ENCODE measurements around the gene MTG1. TPM values are rescaled to one million over a fixed set of nuclear protein-coding genes. Genes with fewer than 3 reads are reported as not detected.
"Not testable (repeated sequence)": the region's sequence is repeated elsewhere in the genome, so short reads cannot be mapped to it uniquely, and the experiment has no call there.

MTG1 gene
- polyA plus RNA-seq, 6 donors from 2014 or later: 41.1 to 82.6 (median 47.3) TPM

DNA sequence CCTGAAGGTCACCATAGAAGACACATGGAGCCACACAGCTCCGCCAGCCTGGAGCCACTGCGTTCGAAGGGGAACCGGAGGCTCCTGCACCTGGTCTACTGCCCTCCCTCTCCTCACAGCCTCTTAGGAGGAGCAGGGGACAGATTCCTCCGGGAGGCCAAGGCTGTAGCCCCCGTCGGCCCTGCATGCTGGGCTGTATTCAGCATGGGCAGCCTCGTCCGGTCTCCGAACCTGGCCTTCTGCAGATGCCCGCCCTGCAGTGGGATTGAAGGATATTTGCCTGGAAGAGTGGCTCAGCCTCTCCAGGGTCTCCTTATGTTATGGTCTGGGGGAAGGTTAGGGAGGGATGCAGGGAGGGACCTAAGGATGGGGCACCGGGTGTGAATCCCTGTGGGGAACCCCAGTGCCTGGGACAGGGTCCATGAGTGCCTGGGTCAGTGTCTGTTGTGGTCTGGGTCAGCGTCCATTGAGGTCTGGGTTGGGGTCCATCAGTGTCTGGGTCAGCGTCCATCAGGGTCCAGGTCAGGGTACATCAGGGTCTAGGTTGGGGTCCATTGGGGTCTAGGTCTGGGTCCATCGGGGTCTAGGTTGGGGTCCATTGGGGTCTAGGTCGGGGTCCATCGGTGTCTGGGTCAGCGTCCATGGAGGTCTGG, 46.8 kb downstream of the MTG1 start:
- no peak overlapping the region for H3K27ac Mint-ChIP-seq
- DNase-seq: no peak
- no peak overlapping the region for H3K4me3 Mint-ChIP-seq
- H3K9me3 Mint-ChIP-seq: peaks cover 0 to 15% (median 6%) of the 10 kb centered on the region in 7 donors
- H3K4me1 Mint-ChIP-seq: peaks cover 9 to 28% (median 17%) of the 10 kb centered on the region in 3 donors
- H3K36me3 Mint-ChIP-seq: peaks cover 0 to 18% of the 10 kb centered on the region in 2 donors
- no peak for ATAC-seq (ENCODE audit: low read depth in 2 of 2)
- peaks cover 10 to 22% (median 14%) of the 10 kb centered on the region in 3 donors for H3K27me3 Mint-ChIP-seq

DNA sequence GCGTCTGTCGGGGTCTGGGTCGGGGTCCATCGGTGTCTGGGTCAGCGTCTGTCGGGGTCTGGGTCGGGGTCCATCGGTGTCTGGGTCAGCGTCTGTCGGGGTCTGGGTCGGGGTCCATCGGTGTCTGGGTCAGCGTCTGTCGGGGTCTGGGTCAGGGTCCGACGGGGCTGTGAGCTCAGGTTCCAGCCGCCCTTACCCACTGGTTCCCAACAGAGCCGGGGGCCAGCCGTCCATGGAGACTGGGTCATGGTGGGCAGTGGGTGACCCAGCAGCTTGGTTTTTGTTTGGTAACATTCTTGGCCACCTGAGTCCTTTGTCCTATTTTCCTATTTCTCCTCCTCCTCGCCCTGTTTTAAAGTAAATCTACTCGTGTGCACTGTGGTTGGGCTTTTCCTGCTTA, 47.4 kb downstream of the MTG1 start:
- Mint-ChIP-seq H3K9me3 (peaks cover 0 to 15% (median 5%) of the 10 kb centered on the region in 7 donors), H3K4me3 (peak overlapping the region in 1 of 8 donors; percentile 15), H3K4me1 (peaks cover 9 to 28% (median 17%) of the 10 kb centered on the region in 3 donors), H3K27me3 (peaks cover 10 to 22% (median 14%) of the 10 kb centered on the region in 3 donors), H3K36me3 (peaks cover 0 to 19% of the 10 kb centered on the region in 2 donors)
- not testable (repeated sequence) for DNase-seq; H3K27ac Mint-ChIP-seq; ATAC-seq (ENCODE audit: low read depth in 2 of 2)

DNA sequence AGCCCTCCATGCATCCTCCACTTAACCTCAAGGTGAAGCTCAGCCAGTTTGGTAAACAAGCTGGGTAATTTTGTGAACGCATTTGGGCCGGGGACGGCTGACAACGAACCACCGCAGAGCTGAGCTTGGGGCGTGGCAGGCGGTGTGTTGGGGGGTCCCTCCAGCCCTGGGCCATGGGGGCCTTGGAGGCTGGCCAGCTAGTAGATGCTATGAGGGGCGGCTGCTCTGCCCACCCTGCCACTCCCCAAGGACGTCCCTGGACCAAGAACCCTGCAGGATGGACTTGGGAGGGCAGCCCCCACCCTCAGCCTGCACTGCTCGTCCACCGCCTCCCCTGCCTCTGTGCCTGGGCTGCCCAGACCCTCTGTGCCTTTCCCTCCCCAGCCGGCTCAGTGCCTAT, 47.8 kb downstream of the MTG1 start:
- Mint-ChIP-seq H3K27me3 (peaks cover 8 to 25% (median 13%) of the 10 kb centered on the region in 3 donors), H3K4me1 (peaks cover 9 to 28% (median 20%) of the 10 kb centered on the region in 3 donors), H3K36me3 (peaks cover 3 to 23% of the 10 kb centered on the region in 2 donors), H3K9me3 (peaks cover 3 to 15% (median 7%) of the 10 kb centered on the region in 7 donors), H3K27ac (no peak overlapping the region), H3K4me3 (peak overlapping the region in 1 of 8 donors; percentile 15)
- ATAC-seq (ENCODE audit: low read depth in 2 of 2) (no peak), DNase-seq (no peak)

DNA sequence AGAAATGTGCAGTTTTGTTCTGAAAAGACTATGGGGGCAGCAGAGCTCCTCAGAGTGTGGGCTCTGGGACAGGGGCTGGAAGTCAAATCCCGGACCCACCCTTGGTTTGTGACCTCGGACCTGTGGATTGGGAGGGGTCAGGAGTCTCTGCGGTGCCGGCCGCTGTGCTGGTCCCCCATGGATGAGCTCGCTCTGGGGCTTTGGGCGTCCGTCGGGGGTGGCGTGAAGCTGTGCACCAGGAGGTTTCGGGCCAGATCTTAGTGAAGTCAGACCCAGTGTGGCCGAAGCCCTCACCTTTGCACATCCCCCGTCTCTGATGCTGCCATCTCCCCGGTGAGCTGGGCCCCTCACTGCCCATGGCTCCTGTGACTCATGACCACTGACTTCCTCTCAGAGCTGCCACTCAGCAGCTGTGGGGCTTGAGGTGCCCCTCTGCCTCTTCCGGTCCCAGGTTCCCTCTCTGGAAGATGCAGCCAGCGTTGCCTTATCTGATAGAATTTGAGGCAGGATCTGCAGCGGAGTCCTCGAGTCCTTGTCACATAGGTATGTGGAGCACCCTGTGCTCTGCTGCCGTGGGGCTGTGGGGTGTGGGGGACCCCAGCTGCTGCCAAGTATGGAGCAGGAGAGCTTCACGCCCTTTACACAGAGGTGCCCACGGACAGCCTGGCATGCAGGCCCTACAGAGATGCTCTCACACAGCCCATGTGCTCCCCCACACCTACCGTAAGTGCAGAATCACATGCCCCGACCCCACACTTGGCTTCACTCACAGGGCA, 48.4 kb downstream of the MTG1 start:
- H3K9me3 Mint-ChIP-seq: peaks cover 9 to 18% (median 10%) of the 10 kb centered on the region in 7 donors
- no peak for ATAC-seq (ENCODE audit: low read depth in 2 of 2)

DNA sequence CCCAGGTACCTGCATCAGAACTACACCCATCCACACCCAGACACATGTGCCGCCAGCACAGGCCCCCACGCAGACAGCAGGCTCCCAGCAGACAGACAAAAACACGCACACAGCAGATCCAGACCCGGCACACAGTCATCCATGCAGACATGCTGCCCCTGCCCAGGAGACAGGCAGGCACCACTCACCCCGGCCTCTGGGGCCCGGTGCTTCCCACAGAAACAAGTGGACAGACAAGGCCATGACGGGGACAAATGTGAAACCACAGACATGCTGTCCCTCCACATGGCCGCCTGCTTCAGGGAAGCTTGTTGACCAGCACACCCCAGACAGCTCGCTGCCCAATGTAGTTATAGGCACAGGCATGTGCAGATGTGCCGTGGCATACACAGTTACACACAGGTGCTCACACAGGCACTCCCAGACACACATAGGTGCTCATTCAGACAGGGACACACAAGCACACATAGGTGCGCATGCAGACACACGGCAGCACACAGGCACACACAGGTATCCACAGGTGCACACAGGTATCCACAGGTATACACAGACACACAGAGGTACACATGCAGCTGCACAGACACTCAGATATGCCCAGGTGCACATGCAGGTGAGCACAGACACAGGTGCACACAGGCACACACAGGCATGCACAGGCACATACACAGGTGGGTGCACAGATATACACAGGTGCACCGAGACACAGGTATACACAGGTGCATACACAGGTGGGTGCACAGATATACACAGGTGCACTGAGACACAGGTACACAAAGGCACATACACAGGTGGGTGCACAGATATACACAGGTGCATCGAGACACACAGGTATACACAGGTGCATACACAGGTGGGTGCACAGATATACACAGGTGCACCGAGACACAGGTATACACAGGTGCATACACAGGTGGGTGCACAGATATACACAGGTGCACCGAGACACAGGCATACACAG, 49.3 kb downstream of the MTG1 start:
- DNase-seq: no peak
- peaks cover 14 to 26% (median 18%) of the 10 kb centered on the region in 7 donors for H3K9me3 Mint-ChIP-seq
- ATAC-seq (ENCODE audit: low read depth in 2 of 2): no peak
- H3K4me3 Mint-ChIP-seq: peak overlapping the region in 1 of 8 donors; percentile 32
- H3K27ac Mint-ChIP-seq: peak overlapping the region in 2 of 6 donors; percentile 44 to 77
- peaks cover 9 to 26% (median 14%) of the 10 kb centered on the region in 3 donors for H3K27me3 Mint-ChIP-seq
- H3K36me3 Mint-ChIP-seq: peaks cover 14 to 38% of the 10 kb centered on the region in 2 donors
- H3K4me1 Mint-ChIP-seq: peaks cover 5 to 23% (median 22%) of the 10 kb centered on the region in 3 donors

More for the DNA sequence above, 48.4 kb downstream of the MTG1 start:
- DNase-seq: no peak
- H3K36me3 Mint-ChIP-seq: peaks cover 6 to 29% of the 10 kb centered on the region in 2 donors
- H3K4me1 Mint-ChIP-seq: peaks cover 9 to 28% (median 22%) of the 10 kb centered on the region in 3 donors
- H3K27ac Mint-ChIP-seq: peak overlapping the region in 4 of 6 donors; percentile 37 to 79 (median 60)
- no peak overlapping the region for H3K4me3 Mint-ChIP-seq
- H3K27me3 Mint-ChIP-seq: peaks cover 9 to 26% (median 14%) of the 10 kb centered on the region in 3 donors

DNA sequence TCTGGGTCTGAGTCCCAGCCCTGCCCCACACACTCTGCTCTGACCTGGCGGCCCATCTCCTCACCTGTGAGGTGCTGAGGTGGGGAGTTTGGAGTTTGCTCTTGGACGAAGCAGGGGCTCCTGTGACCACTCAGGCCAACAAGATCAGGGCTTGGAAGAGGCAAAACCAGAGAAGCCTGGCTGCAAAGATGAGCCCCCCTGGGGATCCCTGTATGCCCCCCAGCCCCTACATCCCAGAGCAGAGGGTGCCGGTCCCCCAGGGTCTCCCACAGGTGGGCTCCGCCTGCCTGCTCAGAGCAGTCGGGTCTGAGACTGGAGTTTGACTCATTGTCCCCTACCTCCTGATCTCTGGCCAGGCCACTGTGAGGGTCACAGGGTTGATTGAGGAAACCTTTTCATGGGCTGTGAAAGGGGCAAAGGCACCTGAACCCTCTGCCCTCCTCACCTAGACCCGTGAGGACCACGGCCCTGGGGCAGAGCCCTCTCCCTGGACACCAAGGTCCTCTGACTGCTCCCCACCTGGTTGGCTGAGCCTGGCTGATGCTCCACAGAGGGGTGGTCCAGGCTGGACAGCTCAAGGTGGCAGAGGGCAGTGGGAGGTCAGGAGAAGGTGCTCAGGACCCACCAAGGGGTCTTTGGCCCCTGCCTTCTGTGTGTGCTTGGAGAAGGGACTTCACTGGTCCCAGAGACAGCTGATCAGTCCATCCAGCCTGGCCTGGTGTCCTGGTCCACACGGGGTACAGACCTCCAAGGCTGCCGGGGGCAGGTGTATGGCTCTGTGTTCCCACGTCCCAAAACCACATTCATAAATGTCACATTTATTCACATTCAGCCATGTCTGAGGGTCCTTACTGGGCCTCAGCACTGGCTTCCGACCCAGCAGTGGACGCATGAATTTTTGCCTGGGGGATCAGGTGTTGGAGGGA, 50.6 kb downstream of the MTG1 start:
- ATAC-seq (ENCODE audit: low read depth in 2 of 2): no peak
- DNase-seq: no peak
- peaks cover 13 to 37% (median 31%) of the 10 kb centered on the region in 7 donors for H3K9me3 Mint-ChIP-seq
- peaks cover 19 to 46% of the 10 kb centered on the region in 2 donors for H3K36me3 Mint-ChIP-seq
- H3K4me3 Mint-ChIP-seq: peak overlapping the region in 1 of 8 donors; percentile 77
- no peak overlapping the region for H3K27ac Mint-ChIP-seq
- H3K4me1 Mint-ChIP-seq: peaks cover 3 to 17% (median 12%) of the 10 kb centered on the region in 3 donors
- H3K27me3 Mint-ChIP-seq: peaks cover 5 to 19% (median 14%) of the 10 kb centered on the region in 3 donors

DNA sequence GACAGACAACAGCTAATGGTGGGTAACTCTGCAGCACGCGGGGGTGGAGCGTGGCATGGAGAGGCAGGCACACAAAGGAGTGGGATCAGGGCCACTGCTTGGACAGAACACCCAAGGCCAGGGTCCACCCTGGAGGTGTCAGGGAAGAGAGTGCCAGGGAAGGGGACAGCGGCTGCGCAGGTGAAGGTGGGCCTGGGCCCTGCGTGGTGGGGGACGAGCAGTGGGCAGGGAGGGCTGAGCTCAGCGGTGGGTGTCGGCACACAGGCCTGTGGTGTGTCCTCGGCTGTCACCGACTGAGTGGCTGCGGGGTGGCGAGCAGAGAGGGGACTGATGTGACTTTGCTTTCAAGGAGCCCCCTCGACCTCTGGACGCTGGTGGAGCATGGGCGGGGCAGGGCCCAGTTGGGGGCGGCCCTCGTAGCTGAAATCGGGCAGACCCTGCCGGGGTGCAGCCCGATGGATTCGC, 51.3 kb downstream of the MTG1 start:
- Mint-ChIP-seq H3K4me1 (peaks cover 3 to 17% (median 12%) of the 10 kb centered on the region in 3 donors), H3K27ac (no peak overlapping the region), H3K27me3 (peaks cover 5 to 17% (median 14%) of the 10 kb centered on the region in 3 donors), H3K4me3 (peak overlapping the region in 2 of 8 donors; percentile 40 to 77), H3K9me3 (peaks cover 13 to 40% (median 32%) of the 10 kb centered on the region in 7 donors), H3K36me3 (peaks cover 19 to 44% of the 10 kb centered on the region in 2 donors)
- DNase-seq: no peak
- ATAC-seq (ENCODE audit: low read depth in 2 of 2): no peak

DNA sequence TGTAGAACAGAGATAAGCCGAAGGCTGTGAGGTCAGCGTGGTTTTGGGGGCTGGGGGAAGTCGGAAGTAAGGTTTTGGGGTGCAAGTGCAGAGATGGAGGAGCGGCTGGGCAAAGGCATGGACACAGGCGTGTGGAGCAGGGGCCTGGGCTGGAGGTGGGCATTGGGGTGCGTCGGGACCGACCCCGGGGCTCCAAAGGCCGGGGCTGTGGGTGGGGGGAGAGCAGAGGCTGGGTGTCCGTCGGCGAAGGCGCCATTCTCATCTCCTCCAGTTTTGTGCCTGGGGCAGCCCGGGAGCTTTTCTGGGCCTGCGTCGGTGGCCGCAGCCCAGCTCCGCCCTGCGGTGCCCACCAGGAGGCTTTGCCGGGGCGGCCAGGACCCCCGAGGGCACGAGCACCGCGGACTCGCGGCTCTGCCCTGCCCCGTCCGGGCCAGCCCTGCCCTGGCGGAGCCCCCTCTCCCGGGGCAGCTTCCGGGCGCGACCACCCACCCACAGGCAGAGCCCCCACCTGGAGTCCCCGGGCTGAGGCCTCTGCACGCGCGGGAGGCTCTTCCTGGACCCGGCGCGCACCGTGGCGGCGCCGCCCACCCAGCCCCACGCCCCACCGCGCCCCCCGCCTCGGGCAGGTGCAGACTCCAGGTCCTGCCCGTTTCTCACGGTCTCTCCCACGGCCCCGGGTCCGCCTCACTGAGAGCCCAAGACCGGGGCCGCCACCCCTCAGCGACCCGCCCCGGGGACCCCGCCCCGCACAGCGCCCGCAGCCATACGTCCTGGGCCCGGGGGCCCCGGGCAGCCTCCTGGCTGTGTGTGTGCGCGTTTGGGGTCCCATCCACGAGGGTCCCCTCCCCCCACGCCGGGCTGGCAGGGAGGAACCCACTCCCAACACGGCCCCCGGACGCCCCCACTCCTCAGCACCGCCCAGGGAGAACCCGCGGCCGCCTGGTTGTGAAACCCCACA, 52.1 kb downstream of the MTG1 start:
- Mint-ChIP-seq H3K4me1 (peaks cover 3 to 17% (median 12%) of the 10 kb centered on the region in 3 donors), H3K9me3 (peaks cover 13 to 41% (median 32%) of the 10 kb centered on the region in 7 donors), H3K27ac (peak overlapping the region in 1 of 6 donors; percentile 92), H3K36me3 (peaks cover 19 to 44% of the 10 kb centered on the region in 2 donors), H3K27me3 (peaks cover 6 to 17% (median 14%) of the 10 kb centered on the region in 3 donors), H3K4me3 (peak overlapping the region in 2 of 8 donors; percentile 16 to 40)
- DNase-seq: no peak
- ATAC-seq (ENCODE audit: low read depth in 2 of 2): no peak

DNA sequence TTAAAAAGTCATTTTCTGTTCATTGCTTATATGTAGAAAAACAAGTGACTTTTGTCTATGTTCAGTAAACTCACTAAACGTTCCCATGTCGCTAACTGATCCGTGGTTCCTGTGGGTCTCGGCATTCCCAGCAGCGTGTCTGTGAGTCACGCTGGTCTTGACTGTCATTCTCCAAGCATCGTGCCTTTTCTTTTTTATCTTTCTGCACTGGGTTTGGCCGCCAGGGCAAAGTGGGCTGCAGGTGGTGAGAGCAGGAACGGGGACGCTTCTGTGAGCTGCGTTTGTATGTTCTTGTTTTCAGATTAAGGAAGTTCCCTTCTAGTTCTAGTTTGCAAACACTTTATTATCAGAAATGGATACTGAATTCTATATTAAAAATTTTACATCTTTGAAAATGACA, 53.0 kb downstream of the MTG1 start:
- peaks cover 3 to 17% (median 12%) of the 10 kb centered on the region in 3 donors for H3K4me1 Mint-ChIP-seq
- peaks cover 19 to 44% of the 10 kb centered on the region in 2 donors for H3K36me3 Mint-ChIP-seq
- H3K27ac Mint-ChIP-seq: no peak overlapping the region
- peaks cover 13 to 41% (median 32%) of the 10 kb centered on the region in 7 donors for H3K9me3 Mint-ChIP-seq
- no peak for ATAC-seq (ENCODE audit: low read depth in 2 of 2)
- H3K27me3 Mint-ChIP-seq: peaks cover 11 to 17% (median 14%) of the 10 kb centered on the region in 3 donors
- DNase-seq: no peak
- H3K4me3 Mint-ChIP-seq: no peak overlapping the region

DNA sequence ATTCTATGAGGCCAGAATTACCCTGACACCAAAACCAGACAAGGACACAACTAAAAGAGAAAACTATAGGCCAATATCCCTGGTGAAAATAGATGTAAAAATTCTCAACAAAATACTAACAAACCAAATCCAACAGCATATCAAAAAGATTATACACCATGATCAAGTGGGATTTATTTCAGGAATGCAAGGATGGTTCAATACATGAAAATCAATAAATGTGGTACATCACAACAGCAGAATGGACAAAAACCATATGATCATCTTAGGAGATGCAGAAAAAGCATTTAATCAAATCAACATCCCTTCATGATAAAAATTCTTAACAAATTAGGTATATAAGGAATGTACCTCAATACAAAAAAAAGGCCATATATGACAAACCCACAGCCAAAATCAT, 54.2 kb downstream of the MTG1 start:
- DNase-seq: no peak
- H3K27ac Mint-ChIP-seq: no peak overlapping the region
- H3K36me3 Mint-ChIP-seq: peaks cover 19 to 44% of the 10 kb centered on the region in 2 donors
- peaks cover 11 to 17% (median 14%) of the 10 kb centered on the region in 3 donors for H3K27me3 Mint-ChIP-seq
- peaks cover 13 to 41% (median 32%) of the 10 kb centered on the region in 7 donors for H3K9me3 Mint-ChIP-seq
- no peak for ATAC-seq (ENCODE audit: low read depth in 2 of 2)
- H3K4me1 Mint-ChIP-seq: peaks cover 0 to 12% (median 9%) of the 10 kb centered on the region in 3 donors
- no peak overlapping the region for H3K4me3 Mint-ChIP-seq

DNA sequence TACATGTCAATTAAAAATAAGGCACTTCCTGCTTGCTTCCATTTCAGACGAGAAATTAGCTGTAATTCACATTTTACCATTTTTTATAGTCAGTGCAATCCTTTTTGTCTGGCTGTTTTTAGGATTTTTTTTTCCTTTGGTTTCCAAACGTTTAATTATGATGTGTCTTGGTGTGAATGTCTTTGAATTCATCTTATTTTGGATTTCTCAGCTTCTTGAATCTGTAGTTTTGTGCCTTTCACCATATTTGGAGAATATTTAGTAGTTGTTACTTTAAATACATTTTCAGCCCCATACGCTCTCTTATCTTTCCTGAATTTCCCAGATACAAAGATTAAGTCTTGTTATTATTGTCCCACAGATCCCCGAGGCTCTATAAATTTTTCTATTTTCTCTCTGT, 57.4 kb downstream of the MTG1 start:
- Mint-ChIP-seq H3K9me3 (peaks cover 9 to 39% (median 27%) of the 10 kb centered on the region in 7 donors), H3K4me1 (peaks cover 0 to 4% (median 0%) of the 10 kb centered on the region in 3 donors), H3K27me3 (peaks cover 7 to 11% (median 8%) of the 10 kb centered on the region in 3 donors), H3K4me3 (no peak overlapping the region), H3K36me3 (peaks cover 19 to 33% of the 10 kb centered on the region in 2 donors), H3K27ac (no peak overlapping the region)
- DNase-seq (no peak), ATAC-seq (ENCODE audit: low read depth in 2 of 2) (no peak)
